Measurements from ENCODE around the gene SDK2.

SDK2 gene

GRCh38 chr17:73305845-73306836 is 338.1 kb downstream of the SDK2 start:
- Histone ChIP-seq H3K27me3 (ENCODE audit: insufficient read depth, poor library complexity, severe bottlenecking) (no peaks in the 10 kb centered on the region), H3K27ac (replicated peaks) (no peak overlapping the region), H3K4me3 (replicated peaks; ENCODE audit: insufficient read depth, low read length) (no peak overlapping the region)
- no peak for TF ChIP-seq POLR2AphosphoS5 (IDR thresholded peaks at IDR 0.05; ENCODE audit: low read depth)
- no peak for TF ChIP-seq SPI1 (IDR thresholded peaks at IDR 0.05; ENCODE audit: borderline replicate concordance, low read depth)
- TF ChIP-seq CTCF (IDR thresholded peaks at IDR 0.05; ENCODE audit: insufficient read depth, low read length) = no peak
- TF ChIP-seq, protein P1, sequence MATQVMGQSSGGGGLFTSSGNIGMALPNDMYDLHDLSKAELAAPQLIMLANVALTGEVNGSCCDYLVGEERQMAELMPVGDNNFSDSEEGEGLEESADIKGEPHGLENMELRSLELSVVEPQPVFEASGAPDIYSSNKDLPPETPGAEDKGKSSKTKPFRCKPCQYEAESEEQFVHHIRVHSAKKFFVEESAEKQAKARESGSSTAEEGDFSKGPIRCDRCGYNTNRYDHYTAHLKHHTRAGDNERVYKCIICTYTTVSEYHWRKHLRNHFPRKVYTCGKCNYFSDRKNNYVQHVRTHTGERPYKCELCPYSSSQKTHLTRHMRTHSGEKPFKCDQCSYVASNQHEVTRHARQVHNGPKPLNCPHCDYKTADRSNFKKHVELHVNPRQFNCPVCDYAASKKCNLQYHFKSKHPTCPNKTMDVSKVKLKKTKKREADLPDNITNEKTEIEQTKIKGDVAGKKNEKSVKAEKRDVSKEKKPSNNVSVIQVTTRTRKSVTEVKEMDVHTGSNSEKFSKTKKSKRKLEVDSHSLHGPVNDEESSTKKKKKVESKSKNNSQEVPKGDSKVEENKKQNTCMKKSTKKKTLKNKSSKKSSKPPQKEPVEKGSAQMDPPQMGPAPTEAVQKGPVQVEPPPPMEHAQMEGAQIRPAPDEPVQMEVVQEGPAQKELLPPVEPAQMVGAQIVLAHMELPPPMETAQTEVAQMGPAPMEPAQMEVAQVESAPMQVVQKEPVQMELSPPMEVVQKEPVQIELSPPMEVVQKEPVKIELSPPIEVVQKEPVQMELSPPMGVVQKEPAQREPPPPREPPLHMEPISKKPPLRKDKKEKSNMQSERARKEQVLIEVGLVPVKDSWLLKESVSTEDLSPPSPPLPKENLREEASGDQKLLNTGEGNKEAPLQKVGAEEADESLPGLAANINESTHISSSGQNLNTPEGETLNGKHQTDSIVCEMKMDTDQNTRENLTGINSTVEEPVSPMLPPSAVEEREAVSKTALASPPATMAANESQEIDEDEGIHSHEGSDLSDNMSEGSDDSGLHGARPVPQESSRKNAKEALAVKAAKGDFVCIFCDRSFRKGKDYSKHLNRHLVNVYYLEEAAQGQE (IDR thresholded peaks at IDR 0.05; ENCODE audit: insufficient replicate concordance, low read depth) = no peak
- no peak for TF ChIP-seq GABPA (IDR thresholded peaks at IDR 0.05; ENCODE audit: low read depth)
- DNase-seq (ENCODE audit: low read depth in 1 of 2, low spot score in 1 of 2) = no peak

DNA sequence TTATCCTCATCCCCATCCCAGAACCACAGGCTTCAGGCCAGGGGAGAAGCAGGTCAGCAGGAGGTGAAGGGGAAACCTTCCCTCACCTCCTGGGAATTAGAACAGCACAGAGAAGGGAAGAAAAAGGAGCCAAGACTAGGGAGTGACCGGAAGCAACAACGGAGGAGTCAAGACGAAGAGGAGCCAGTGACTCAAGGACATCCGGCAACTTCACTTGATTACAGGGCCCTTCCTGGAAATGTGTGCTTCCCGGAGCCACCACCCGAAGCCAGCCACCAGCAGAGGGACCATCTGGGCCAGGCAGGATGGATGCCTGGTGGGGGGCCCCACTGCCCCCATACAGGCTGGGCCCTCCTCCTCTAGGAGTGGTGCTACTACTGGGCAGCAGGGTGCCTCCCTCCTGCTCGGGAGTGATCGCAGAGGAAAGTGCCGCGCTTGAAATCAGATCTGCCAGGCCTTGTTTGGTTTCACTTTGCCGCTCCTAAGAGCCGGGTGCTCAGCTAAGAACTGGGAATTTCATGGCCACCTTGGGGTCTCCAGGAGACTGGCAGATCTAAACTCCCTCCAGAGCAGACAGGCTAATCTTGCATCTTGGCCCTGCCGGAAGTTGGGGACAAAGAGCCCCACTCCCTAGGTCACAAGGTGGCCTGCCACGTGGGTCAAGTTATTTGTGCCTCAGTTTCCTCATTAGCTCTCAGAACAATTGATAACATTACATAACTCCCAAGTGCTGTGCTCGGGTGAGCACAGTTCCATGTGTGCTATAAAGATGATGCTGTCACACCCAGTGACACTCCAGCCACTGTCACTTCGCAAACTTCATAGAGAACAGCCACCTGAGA is 339.1 kb downstream of the SDK2 start:
- DNase-seq (ENCODE audit: low read depth in 1 of 2, low spot score in 1 of 2) = no peak
- Histone ChIP-seq H3K27me3 (ENCODE audit: insufficient read depth, poor library complexity, severe bottlenecking) (no peaks in the 10 kb centered on the region), H3K4me3 (replicated peaks; ENCODE audit: insufficient read depth, low read length) (no peak overlapping the region), H3K27ac (replicated peaks) (no peak overlapping the region)
- no peak for TF ChIP-seq POLR2AphosphoS5 (IDR thresholded peaks at IDR 0.05; ENCODE audit: low read depth)
- no peak for TF ChIP-seq SPI1 (IDR thresholded peaks at IDR 0.05; ENCODE audit: borderline replicate concordance, low read depth)
- TF ChIP-seq GABPA (IDR thresholded peaks at IDR 0.05; ENCODE audit: low read depth) = no peak
- TF ChIP-seq, protein P1 (IDR thresholded peaks at IDR 0.05; ENCODE audit: insufficient replicate concordance, low read depth) = no peak
- TF ChIP-seq CTCF (IDR thresholded peaks at IDR 0.05; ENCODE audit: insufficient read depth, low read length) = no peak

DNA sequence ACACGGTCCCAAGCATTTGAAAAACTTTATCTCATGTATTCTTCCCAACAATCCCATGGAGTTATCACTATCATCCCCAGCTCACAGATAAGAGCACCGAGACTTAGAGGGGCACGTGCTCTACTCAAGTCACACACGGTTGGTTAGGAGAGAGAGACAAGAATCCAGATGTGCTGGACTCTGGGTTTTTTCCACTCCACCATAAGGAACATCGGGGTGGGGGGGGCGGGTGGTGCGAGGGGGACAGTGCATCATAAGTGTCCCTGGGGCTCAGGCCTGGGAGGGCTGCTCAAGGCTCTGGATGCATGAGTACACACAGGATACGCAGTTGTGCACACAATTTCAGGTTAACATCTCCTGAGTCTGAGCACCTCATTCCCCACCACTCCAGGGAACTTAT is 339.8 kb downstream of the SDK2 start:
- TF ChIP-seq POLR2AphosphoS5 (IDR thresholded peaks at IDR 0.05; ENCODE audit: low read depth) (no peak), SPI1 (IDR thresholded peaks at IDR 0.05; ENCODE audit: borderline replicate concordance, low read depth) (no peak), CTCF (IDR thresholded peaks at IDR 0.05; ENCODE audit: insufficient read depth, low read length) (no peak), GABPA (IDR thresholded peaks at IDR 0.05; ENCODE audit: low read depth) (no peak)
- TF ChIP-seq, protein P1 (IDR thresholded peaks at IDR 0.05; ENCODE audit: insufficient replicate concordance, low read depth) = no peak
- Histone ChIP-seq H3K4me3 (replicated peaks; ENCODE audit: insufficient read depth, low read length) (no peak overlapping the region), H3K27me3 (ENCODE audit: insufficient read depth, poor library complexity, severe bottlenecking) (no peaks in the 10 kb centered on the region), H3K27ac (replicated peaks) (no peak overlapping the region)
- no peak for DNase-seq (ENCODE audit: low read depth in 1 of 2, low spot score in 1 of 2)
